NT2/D1 (cell line): ENCODE measurements around the gene ADGRD1.

ENCODE experiments used
- SUZ12 ChIP-seq: IDR thresholded peaks from 2 replicates; pipeline ENCODE4 v1.6.1; 2011; ENCODE audit not compliant: insufficient read length, insufficient read depth; ENCODE audit errors: extremely low read depth
- YY1 ChIP-seq: IDR thresholded peaks from 2 replicates; pipeline ENCODE4 v1.6.1; 2011; ENCODE audit not compliant: insufficient read length, insufficient read depth
- ZNF274 ChIP-seq: IDR thresholded peaks from 2 replicates; pipeline ENCODE4 v1.6.1; 2011; ENCODE audit warnings: mild to moderate bottlenecking, low read depth, low read length

- TF ChIP-seq SUZ12, result no peak
- no peak for TF ChIP-seq YY1
- no peak for TF ChIP-seq ZNF274
Observed at GRCh38 chr12:131111446-131111845, 157.7 kb downstream of the ADGRD1 start.
